HG03135 (cell line): ENCODE data around the gene TFB1M.

Experiments used
- ATAC-seq: cut with Tn5 transposase; IDR thresholded peaks from one replicate; pipeline ENCODE4 v1.9.1; 2021; ENCODE audit warnings: mild to moderate bottlenecking, moderate library complexity; ENCODE audit not compliant: unreplicated experiment

TFB1M gene

GRCh38 chr6:155213611-155214372 is 100.5 kb downstream of the TFB1M start:
- no peak for ATAC-seq

- no peak for ATAC-seq
These were observed 101.5 kb downstream of the TFB1M start for GRCh38 chr6:155212616-155213380.

- no peak for ATAC-seq
These were observed 102.2 kb downstream of the TFB1M start for GRCh38 chr6:155212106-155212505.

GRCh38 chr6:155207223-155207622 is 107.1 kb downstream of the TFB1M start:
- no peak for ATAC-seq
